ENCODE data around the gene LPP.

The LPP gene

GRCh38 chr3:188185717-188186251 is 31.8 kb downstream of the LPP start:
- H3K27ac ChIP-seq = no peak overlapping the region
- no peak for TF ChIP-seq ZFX (IDR thresholded peaks at IDR 0.05; ENCODE audit: borderline replicate concordance)
- TF ChIP-seq, protein P1, sequence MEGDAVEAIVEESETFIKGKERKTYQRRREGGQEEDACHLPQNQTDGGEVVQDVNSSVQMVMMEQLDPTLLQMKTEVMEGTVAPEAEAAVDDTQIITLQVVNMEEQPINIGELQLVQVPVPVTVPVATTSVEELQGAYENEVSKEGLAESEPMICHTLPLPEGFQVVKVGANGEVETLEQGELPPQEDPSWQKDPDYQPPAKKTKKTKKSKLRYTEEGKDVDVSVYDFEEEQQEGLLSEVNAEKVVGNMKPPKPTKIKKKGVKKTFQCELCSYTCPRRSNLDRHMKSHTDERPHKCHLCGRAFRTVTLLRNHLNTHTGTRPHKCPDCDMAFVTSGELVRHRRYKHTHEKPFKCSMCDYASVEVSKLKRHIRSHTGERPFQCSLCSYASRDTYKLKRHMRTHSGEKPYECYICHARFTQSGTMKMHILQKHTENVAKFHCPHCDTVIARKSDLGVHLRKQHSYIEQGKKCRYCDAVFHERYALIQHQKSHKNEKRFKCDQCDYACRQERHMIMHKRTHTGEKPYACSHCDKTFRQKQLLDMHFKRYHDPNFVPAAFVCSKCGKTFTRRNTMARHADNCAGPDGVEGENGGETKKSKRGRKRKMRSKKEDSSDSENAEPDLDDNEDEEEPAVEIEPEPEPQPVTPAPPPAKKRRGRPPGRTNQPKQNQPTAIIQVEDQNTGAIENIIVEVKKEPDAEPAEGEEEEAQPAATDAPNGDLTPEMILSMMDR (IDR thresholded peaks at IDR 0.05) = no peak

DNA sequence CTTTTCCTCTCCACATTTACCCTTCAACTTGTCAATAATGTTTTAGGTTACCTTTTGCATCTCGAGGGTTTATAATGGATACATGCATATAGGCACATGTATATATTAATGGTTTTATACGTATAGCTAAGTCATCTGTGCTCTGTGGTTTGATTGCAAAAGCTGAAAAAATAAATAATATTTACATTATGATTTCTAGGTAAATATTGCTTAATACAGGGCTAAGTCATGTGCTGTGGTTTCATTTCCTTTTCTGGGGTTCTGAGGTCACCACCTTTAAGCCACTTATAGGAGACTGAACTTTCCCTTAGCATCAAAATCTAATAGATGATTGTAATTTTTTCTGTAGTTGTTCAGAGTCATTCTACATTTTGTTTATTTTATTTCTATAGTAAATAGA is 33.1 kb downstream of the LPP start:
- H3K27ac ChIP-seq = no peak overlapping the region
- no peak for TF ChIP-seq ZFX (IDR thresholded peaks at IDR 0.05; ENCODE audit: borderline replicate concordance)
- TF ChIP-seq, protein P1 (IDR thresholded peaks at IDR 0.05) = no peak

DNA sequence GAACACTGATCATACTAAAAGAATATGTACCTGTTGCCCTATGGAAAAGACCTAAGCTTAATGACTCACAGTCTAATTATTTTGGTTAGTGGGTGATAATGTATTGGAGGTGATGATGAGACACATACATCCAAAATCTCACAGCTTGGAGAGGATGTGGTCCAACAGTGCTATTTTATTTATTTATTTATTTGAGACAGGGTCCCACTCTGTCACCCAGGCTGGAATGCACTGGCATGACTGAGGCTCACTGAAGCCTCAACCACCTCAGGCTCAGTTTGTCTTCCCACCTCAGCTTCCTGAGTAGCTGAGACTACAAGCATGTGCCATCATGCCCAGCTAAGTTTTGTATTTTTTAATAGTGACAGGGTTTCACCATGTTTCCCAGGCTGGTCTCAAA is 35.0 kb downstream of the LPP start:
- TF ChIP-seq, protein P1 (IDR thresholded peaks at IDR 0.05) = no peak
- no peak for TF ChIP-seq ZFX (IDR thresholded peaks at IDR 0.05; ENCODE audit: borderline replicate concordance)
- H3K27ac ChIP-seq = no peak overlapping the region

- no peak overlapping the region for H3K27ac ChIP-seq
- TF ChIP-seq, protein P1 (IDR thresholded peaks at IDR 0.05) = no peak
- TF ChIP-seq ZFX (IDR thresholded peaks at IDR 0.05; ENCODE audit: borderline replicate concordance) = no peak
Measured at GRCh38 chr3:188191460-188191859, 37.5 kb downstream of the LPP start.

- no peak overlapping the region for H3K27ac ChIP-seq
- TF ChIP-seq, protein P1 (IDR thresholded peaks at IDR 0.05) = no peak
- no peak for TF ChIP-seq ZFX (IDR thresholded peaks at IDR 0.05; ENCODE audit: borderline replicate concordance)
Measured at GRCh38 chr3:188192034-188192433, 38.1 kb downstream of the LPP start.

DNA sequence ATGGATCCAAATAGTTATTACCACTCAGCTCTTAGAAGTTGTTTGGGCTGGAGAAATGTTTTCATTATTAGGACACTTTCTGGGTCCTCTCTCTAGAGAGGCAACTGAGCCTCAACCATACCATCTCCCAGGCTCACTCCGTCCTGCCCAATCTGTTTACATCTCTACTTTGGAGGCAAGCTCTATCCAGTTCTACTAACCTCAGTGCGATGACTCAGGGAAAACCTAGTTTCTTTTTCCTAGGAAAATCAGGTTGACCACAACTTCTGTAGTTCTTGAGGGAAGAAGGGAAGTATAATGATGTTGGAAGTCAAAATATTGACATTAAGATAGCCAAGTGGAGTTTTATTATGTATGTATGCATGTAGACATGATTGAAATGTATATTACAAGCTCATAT is 40.4 kb downstream of the LPP start:
- TF ChIP-seq ZFX (IDR thresholded peaks at IDR 0.05; ENCODE audit: borderline replicate concordance) = no peak
- TF ChIP-seq, protein P1 (IDR thresholded peaks at IDR 0.05) = no peak
- H3K27ac ChIP-seq = no peak overlapping the region

DNA sequence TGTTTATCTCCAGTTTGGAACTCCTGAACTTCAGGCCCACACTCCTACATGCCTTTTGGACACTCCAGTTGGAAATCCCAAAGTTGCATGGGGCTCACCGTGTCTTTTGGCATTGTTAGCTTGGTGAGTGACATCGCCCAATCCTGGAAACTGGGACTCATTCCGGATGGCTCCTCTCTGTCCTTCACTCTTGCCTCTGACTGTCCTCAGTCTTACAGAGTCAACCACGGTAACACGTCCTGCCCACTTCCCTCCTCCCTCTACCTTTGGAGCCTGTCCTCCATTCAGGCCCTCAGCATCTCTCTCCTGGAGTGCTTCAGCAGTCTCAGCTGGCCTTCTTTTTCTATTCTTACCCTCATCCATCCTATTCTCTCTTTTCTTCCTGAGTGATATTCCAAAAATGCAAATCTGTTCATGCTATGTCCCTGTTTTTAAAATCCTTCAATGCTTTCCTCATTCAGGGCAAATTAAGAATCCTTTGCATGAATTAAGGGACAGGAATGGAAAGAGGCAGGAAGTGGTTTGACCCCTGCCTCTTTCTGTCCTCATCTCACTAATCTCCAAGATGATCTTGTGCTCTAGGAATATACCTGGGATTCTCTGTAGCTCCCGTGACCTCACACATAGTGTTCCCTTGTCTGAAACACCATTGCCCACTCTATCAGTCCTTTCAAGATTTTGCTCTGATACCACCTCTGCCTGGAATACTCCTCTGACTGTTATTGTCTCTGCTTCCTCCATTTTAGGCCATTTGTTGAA is 42.5 kb downstream of the LPP start:
- H3K27ac ChIP-seq = no peak overlapping the region
- TF ChIP-seq, protein P1 (IDR thresholded peaks at IDR 0.05) = no peak
- no peak for TF ChIP-seq ZFX (IDR thresholded peaks at IDR 0.05; ENCODE audit: borderline replicate concordance)

Data from 22Rv1 (cell line).